ENCODE measurements around the gene TTLL11.
"Not testable (repeated sequence)": the region's sequence is repeated elsewhere in the genome, so short reads cannot be mapped to it uniquely, and the experiment has no call there.

The TTLL11 gene

DNA sequence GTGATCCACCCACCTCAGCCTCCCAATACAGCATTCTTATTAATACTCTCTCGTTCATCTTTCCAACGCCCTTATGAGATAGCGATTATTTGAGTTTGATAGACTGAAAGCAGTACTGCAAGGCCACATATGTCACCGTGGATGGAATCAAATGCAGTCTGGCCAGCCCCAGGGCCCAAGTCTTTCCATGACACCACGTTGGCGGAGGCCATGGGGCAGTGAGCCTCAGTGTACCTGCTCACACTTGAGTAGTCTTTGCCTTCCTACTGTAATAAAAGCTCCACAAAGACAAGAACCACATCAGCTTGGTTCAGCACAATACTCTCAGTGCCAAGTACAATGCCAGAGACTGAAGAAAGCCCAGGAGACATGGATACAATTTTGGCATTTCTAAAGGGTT, 88.5 kb downstream of the TTLL11 start:
- Histone ChIP-seq H4K20me1 (no peaks in the 10 kb centered on the region), H3K27ac (no peak overlapping the region), H3K4me3 (no peak overlapping the region), H3K4me2 (no peak overlapping the region), H3K27me3 (no peaks in the 10 kb centered on the region), H3K4me1 (peaks cover 0 to 12% (median 10%) of the 10 kb centered on the region in 10 experiments; a peak in 12 of 20 replicates), H3K36me3 (no peaks in the 10 kb centered on the region), H3K9ac (no peak overlapping the region), H3K9me3 (replicated peaks in 1 of 11) (no peaks in the 10 kb centered on the region)
- no peak for TF ChIP-seq Cebpa-rat (IDR thresholded peaks at IDR 0.05)

- H3K9ac ChIP-seq, result no peak overlapping the region
- no peaks in the 10 kb centered on the region for H3K9me3 ChIP-seq (replicated peaks in 1 of 11)
- peaks cover 0 to 12% (median 10%) of the 10 kb centered on the region in 10 experiments; a peak in 12 of 20 replicates for H3K4me1 ChIP-seq
- no peaks in the 10 kb centered on the region for H3K36me3 ChIP-seq
- H4K20me1 ChIP-seq, result peaks cover 0 to 12% (median 0%) of the 10 kb centered on the region in 11 experiments; a peak in 3 of 22 replicates
- H3K27ac ChIP-seq, result no peak overlapping the region
- TF ChIP-seq Cebpa-rat (IDR thresholded peaks at IDR 0.05), result no peak
- H3K4me2 ChIP-seq, result peak overlapping the region in 9 of 11 experiments; percentile 9 to 60 (median 33); a peak in 14 of 22 replicates
- H3K27me3 ChIP-seq, result no peaks in the 10 kb centered on the region
- no peak overlapping the region for H3K4me3 ChIP-seq
Measured at GRCh38 chr9:122001491-122002201, 91.5 kb downstream of the TTLL11 start.

- H3K27ac ChIP-seq; H3K27me3 ChIP-seq; H3K4me3 ChIP-seq; H3K9ac ChIP-seq; H3K36me3 ChIP-seq; H3K4me2 ChIP-seq; H3K9me3 ChIP-seq (replicated peaks in 1 of 11): not testable (repeated sequence)
- Histone ChIP-seq H4K20me1 (peaks cover 0 to 23% (median 4%) of the 10 kb centered on the region in 11 experiments; a peak in 5 of 22 replicates), H3K4me1 (peaks cover 0 to 12% (median 10%) of the 10 kb centered on the region in 10 experiments; a peak in 12 of 20 replicates)
Measured at GRCh38 chr9:122000526-122000925, 92.6 kb downstream of the TTLL11 start.

GRCh38 chr9:121999556-121999955, 93.6 kb downstream of the TTLL11 start:
- Histone ChIP-seq H3K9me3 (replicated peaks in 1 of 11) (no peaks in the 10 kb centered on the region), H3K9ac (no peak overlapping the region), H4K20me1 (peaks cover 0 to 25% (median 7%) of the 10 kb centered on the region in 11 experiments; a peak in 6 of 22 replicates), H3K4me3 (no peak overlapping the region), H3K36me3 (no peaks in the 10 kb centered on the region), H3K27me3 (no peaks in the 10 kb centered on the region), H3K27ac (no peak overlapping the region), H3K4me2 (no peak overlapping the region), H3K4me1 (peaks cover 0 to 12% (median 10%) of the 10 kb centered on the region in 10 experiments; a peak in 12 of 20 replicates)
- no peak for TF ChIP-seq Cebpa-rat (IDR thresholded peaks at IDR 0.05)

GRCh38 chr9:121998513-121999049, 94.5 kb downstream of the TTLL11 start:
- no peaks in the 10 kb centered on the region for H3K36me3 ChIP-seq
- peaks cover 0 to 25% (median 8%) of the 10 kb centered on the region in 11 experiments; a peak in 6 of 22 replicates for H4K20me1 ChIP-seq
- H3K9ac ChIP-seq, result no peak overlapping the region
- H3K4me1 ChIP-seq, result peaks cover 0 to 12% (median 10%) of the 10 kb centered on the region in 10 experiments; a peak in 12 of 20 replicates
- no peaks in the 10 kb centered on the region for H3K27me3 ChIP-seq
- H3K4me2 ChIP-seq, result no peak overlapping the region
- no peak overlapping the region for H3K4me3 ChIP-seq
- no peaks in the 10 kb centered on the region for H3K9me3 ChIP-seq (replicated peaks in 1 of 11)
- TF ChIP-seq Cebpa-rat (IDR thresholded peaks at IDR 0.05), result no peak
- no peak overlapping the region for H3K27ac ChIP-seq

GRCh38 chr9:121997791-121998190, 95.3 kb downstream of the TTLL11 start:
- TF ChIP-seq Cebpa-rat (IDR thresholded peaks at IDR 0.05), result no peak
- H3K4me2 ChIP-seq, result no peak overlapping the region

DNA sequence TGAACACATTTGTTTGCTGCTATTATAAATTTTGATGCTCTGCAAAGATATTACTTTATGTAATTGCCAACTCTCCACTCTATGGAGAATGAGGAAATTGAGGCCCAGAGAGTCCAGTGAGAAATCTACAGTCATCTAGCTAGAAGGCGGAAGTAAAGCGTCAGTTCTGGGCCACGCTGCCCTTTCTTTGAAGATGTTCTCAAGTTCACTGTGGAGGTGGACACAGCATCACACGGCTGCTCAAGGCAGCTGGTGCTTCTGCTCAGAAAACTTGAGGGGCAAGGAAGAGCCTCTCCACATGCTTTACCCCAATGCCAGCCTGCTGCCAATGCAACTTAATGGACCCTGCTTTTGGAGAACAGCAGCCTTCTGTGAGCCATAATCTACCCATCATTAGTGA, 96.3 kb downstream of the TTLL11 start:
- H3K27ac ChIP-seq, result no peak overlapping the region
- no peak for TF ChIP-seq Cebpa-rat (IDR thresholded peaks at IDR 0.05)
- H4K20me1 ChIP-seq, result peaks cover 0 to 25% (median 8%) of the 10 kb centered on the region in 11 experiments; a peak in 6 of 22 replicates
- H3K4me3 ChIP-seq, result no peak overlapping the region
- no peaks in the 10 kb centered on the region for H3K9me3 ChIP-seq (replicated peaks in 1 of 11)
- no peaks in the 10 kb centered on the region for H3K36me3 ChIP-seq
- peaks cover 0 to 12% (median 10%) of the 10 kb centered on the region in 10 experiments; a peak in 14 of 20 replicates for H3K4me1 ChIP-seq
- H3K4me2 ChIP-seq, result no peak overlapping the region
- H3K9ac ChIP-seq, result no peak overlapping the region
- H3K27me3 ChIP-seq, result no peaks in the 10 kb centered on the region

More at GRCh38 chr9:121997791-121998190, 95.3 kb downstream of the TTLL11 start:
- H3K27ac ChIP-seq, result no peak overlapping the region
- H3K4me3 ChIP-seq, result no peak overlapping the region
- no peaks in the 10 kb centered on the region for H3K27me3 ChIP-seq
- no peaks in the 10 kb centered on the region for H3K9me3 ChIP-seq (replicated peaks in 1 of 11)
- H3K36me3 ChIP-seq, result no peaks in the 10 kb centered on the region
- peaks cover 0 to 25% (median 8%) of the 10 kb centered on the region in 11 experiments; a peak in 6 of 22 replicates for H4K20me1 ChIP-seq
- no peak overlapping the region for H3K9ac ChIP-seq
- H3K4me1 ChIP-seq, result peaks cover 0 to 12% (median 10%) of the 10 kb centered on the region in 10 experiments; a peak in 12 of 20 replicates

GRCh38 chr9:121995997-121996396, 97.1 kb downstream of the TTLL11 start:
- no peak for TF ChIP-seq Cebpa-rat (IDR thresholded peaks at IDR 0.05)
- Histone ChIP-seq H3K9me3 (replicated peaks in 1 of 11) (no peaks in the 10 kb centered on the region), H3K27me3 (no peaks in the 10 kb centered on the region), H4K20me1 (peaks cover 0 to 27% (median 8%) of the 10 kb centered on the region in 11 experiments; a peak in 7 of 22 replicates), H3K27ac (no peak overlapping the region), H3K9ac (no peak overlapping the region), H3K36me3 (no peaks in the 10 kb centered on the region), H3K4me2 (no peak overlapping the region), H3K4me1 (peaks cover 0 to 16% (median 11%) of the 10 kb centered on the region in 10 experiments; a peak in 13 of 20 replicates), H3K4me3 (no peak overlapping the region)

- Histone ChIP-seq H3K36me3 (peaks cover 0 to 11% (median 0%) of the 10 kb centered on the region in 11 experiments; a peak in 5 of 22 replicates), H3K4me3 (no peak overlapping the region), H3K27ac (no peak overlapping the region), H3K9me3 (replicated peaks in 1 of 11) (no peaks in the 10 kb centered on the region), H3K27me3 (no peaks in the 10 kb centered on the region), H4K20me1 (peaks cover 0 to 30% (median 8%) of the 10 kb centered on the region in 11 experiments; a peak in 7 of 22 replicates), H3K4me2 (peak overlapping the region in 7 of 11 experiments; percentile 6 to 58 (median 21); a peak in 9 of 22 replicates), H3K9ac (0 out of 22 replicates have a peak overlapping the region, but pooled peaks of 1 of the 11 experiments have one; percentile 11), H3K4me1 (peaks cover 0 to 22% (median 11%) of the 10 kb centered on the region in 10 experiments; a peak in 13 of 20 replicates)
- TF ChIP-seq Cebpa-rat (IDR thresholded peaks at IDR 0.05), result no peak
Measured at GRCh38 chr9:121992571-121993212, 100.4 kb downstream of the TTLL11 start.

Data from BLaER1 treated with 17β-estradiol and CSF1 and Interleukin-3, amounts not matched to agents 10 nM and 100 nM (cell line).